Parathyroid adenoma (tissue), 2 donors: Measurements from ENCODE around the gene IQSEC3.
"Not testable (repeated sequence)": the region's sequence is repeated elsewhere in the genome, so short reads cannot be mapped to it uniquely, and the experiment has no call there.

Experiments
- H2AFZ ChIP-seq: fragments of 300-600 bp; sonication (generic); one replicate; pipeline ENCODE4 v1.7.0; 2017; ENCODE audit warnings: antibody characterized with exemption, mild to moderate bottlenecking
- H3K27ac ChIP-seq: fragments of 300-600 bp; sonication (generic); one replicate; pipeline ENCODE4 v1.7.0; 2017
- H3K27me3 ChIP-seq: fragments of 300-600 bp; sonication (generic); one replicate; pipeline ENCODE4 v1.7.0; 2017; ENCODE audit warnings: low read length; ENCODE audit not compliant: control insufficient read depth, insufficient read depth
- H3K36me3 ChIP-seq: fragments of 300-600 bp; sonication (generic); one replicate; pipeline ENCODE4 v1.7.0; 2017; ENCODE audit warnings: low read length; ENCODE audit not compliant: control insufficient read depth, insufficient read depth
- H3K4me1 ChIP-seq: fragments of 300-600 bp; sonication (generic); one replicate; pipeline ENCODE4 v1.7.0; 2017; ENCODE audit warnings: control low read depth
- H3K4me2 ChIP-seq: fragments of 300-600 bp; sonication (generic); one replicate; pipeline ENCODE4 v1.7.0; 2017; ENCODE audit warnings: low read length
- H3K4me3 ChIP-seq: fragments of 300-600 bp; sonication (generic); one replicate; pipeline ENCODE4 v1.7.0; 2017; ENCODE audit warnings: low read depth, low read length
- H3K79me2 ChIP-seq: fragments of 300-600 bp; sonication (generic); one replicate; pipeline ENCODE4 v1.7.0; 2017; ENCODE audit warnings: control low read depth
- H3K9ac ChIP-seq: fragments of 300-600 bp; sonication (generic); one replicate; pipeline ENCODE4 v1.7.0; 2017; ENCODE audit warnings: mild to moderate bottlenecking
- H3K9me3 ChIP-seq: fragments of 300-600 bp; sonication (generic); one replicate; pipeline ENCODE4 v1.7.0; 2017; ENCODE audit warnings: low read length; ENCODE audit not compliant: control insufficient read depth
- CTCF ChIP-seq: fragments of 300-600 bp; sonication (generic); IDR thresholded peaks from one replicate; pipeline ENCODE4 v1.7.0; 2017; ENCODE audit warnings: antibody characterized with exemption, mild to moderate bottlenecking
- donor health status: primary hyperparathyroidism.

IQSEC3 gene

DNA sequence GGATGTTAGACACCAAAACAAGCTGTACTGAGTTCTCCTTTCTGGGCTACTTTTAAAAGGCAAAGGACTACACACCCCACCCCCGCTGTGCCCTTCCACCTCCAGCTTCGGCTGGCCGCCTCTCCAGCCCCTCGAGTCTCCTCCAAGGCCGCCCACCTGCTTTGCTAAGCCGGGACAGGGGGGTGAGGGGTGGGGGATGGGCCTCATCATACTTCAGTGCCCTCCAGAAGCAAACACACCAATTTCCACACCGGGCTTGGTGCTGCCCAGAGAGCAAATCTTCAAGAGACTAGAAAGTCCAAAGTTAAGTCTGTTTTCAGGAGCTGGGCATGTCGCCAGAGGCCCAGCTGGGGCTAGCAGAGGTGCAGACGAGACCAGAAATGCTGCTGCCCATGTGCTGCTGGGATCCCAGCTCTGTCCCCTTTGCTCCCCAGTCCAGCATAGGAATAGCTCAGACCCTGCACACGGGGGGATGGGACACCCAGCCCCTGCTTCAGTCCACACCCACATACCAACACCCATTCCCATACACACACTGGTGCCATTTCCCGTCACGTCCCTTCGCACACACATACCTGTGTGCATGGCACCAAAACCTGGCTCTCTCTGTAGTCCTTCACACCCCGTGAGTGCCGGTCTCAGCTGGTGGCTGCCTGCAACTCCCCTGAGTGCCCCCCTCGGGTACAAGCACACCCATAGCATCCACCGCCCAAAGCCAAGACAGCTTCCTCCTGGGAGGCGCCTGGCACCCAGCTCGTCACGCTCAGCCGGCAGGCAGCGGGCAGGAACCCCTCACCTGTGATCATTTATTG lies 146.4 kb downstream of the IQSEC3 start:
- Histone ChIP-seq H3K27me3 (no peaks in the 10 kb centered on the region), H3K79me2 (no peaks in the 10 kb centered on the region), H2AFZ (peak overlapping the region; percentile 61), H3K9me3 (no peaks in the 10 kb centered on the region), H3K4me2 (no peak overlapping the region), H3K4me3 (no peak overlapping the region), H3K9ac (no peak overlapping the region), H3K27ac (no peak overlapping the region), H3K36me3 (no peaks in the 10 kb centered on the region), H3K4me1 (peaks cover 26% of the 10 kb centered on the region)
- no peak for TF ChIP-seq CTCF

- H2AFZ ChIP-seq, result peak overlapping the region; percentile 61
- H3K4me2 ChIP-seq, result no peak overlapping the region
- H3K79me2 ChIP-seq, result no peaks in the 10 kb centered on the region
- no peaks in the 10 kb centered on the region for H3K36me3 ChIP-seq
- H3K9me3 ChIP-seq, result no peaks in the 10 kb centered on the region
- TF ChIP-seq CTCF, result no peak
- no peak overlapping the region for H3K27ac ChIP-seq
- H3K4me3 ChIP-seq, result no peak overlapping the region
- H3K27me3 ChIP-seq, result no peaks in the 10 kb centered on the region
- peaks cover 26% of the 10 kb centered on the region for H3K4me1 ChIP-seq
- H3K9ac ChIP-seq, result no peak overlapping the region
These were observed 147.0 kb downstream of the IQSEC3 start for GRCh38 chr12:213527-213932.

DNA sequence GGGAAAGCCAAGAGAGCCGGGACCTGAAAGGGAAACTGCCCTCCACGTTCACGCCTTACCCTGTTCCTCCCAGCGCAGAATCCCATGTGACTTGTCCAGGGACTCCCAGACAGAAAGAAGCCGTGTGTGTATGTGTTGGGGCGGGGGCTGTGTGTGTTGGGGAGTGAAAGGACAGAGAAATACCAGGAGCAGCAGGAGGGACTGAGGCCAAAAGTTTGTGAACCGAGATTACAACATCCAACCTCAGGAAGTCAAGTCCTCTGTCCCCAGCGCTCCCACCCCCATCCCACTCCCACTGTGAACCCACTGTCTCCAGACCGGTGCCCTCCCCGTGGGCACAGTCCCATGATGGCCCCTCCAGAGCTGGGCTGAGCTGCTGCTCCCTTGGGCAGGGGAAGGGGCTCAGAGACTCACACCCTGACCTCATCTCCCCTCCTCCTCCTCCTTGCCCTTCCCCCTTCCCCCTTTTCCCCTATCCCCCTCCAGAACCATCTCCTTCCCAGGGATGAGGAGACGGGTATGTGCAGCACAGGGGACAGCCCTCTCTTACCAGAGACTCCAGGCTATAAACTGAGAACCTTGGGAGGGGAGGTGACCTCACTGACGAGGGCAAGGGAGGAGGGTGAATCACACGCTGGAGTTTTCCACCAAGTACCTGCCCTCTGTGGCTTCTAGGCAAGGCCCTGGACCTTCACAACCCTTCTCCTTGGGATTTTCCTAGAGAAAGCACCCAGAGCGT lies 147.6 kb downstream of the IQSEC3 start, which contains the start of gene SLC6A12:
SLC6A12 (minus strand) TSS at position 155 of the 739 bp plus-strand sequence. CDS start 4,171 bp downstream, outside the sequence.
- peak within 1 kb of the TSS; percentile 61 for H2AFZ ChIP-seq
- H3K4me3 ChIP-seq, result no peak within 1 kb of the TSS
- peaks cover 26% of the 10 kb centered on the region for H3K4me1 ChIP-seq
- no peak within 1 kb of the TSS for H3K9ac ChIP-seq
- TF ChIP-seq CTCF, result no peak
- H3K36me3 ChIP-seq, result no peaks in the 10 kb centered on the region
- no peak within 1 kb of the TSS for H3K27ac ChIP-seq
- H3K79me2 ChIP-seq, result no peaks in the 10 kb centered on the region
- no peaks in the 10 kb centered on the region for H3K27me3 ChIP-seq
- H3K9me3 ChIP-seq, result no peaks in the 10 kb centered on the region
- no peak within 1 kb of the TSS for H3K4me2 ChIP-seq

DNA sequence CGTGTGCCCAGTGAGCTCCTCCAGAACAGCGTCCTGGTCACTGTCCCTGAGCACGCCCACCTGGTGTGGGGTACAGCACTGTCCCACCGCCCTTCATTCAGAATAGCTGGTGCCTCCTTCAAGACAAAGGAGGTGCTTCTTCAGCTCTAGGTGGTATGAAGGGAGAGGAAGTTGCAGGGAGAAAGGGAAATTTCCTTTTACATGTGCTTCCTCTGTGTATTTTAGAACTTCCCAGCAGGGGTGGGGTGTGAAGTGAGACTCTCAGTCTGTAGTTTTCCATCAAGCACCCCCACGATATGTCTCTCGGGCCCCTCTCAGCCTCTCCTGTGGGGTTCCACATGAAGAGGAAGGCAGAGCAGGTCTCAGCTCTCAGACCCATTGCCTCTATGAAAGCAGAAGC lies 148.5 kb downstream of the IQSEC3 start:
- H3K27ac ChIP-seq, result no peak overlapping the region
- H3K4me1 ChIP-seq, result peaks cover 26% of the 10 kb centered on the region
- TF ChIP-seq CTCF, result no peak
- H3K9me3 ChIP-seq, result no peaks in the 10 kb centered on the region
- no peak overlapping the region for H3K9ac ChIP-seq
- H3K36me3 ChIP-seq, result no peaks in the 10 kb centered on the region
- no peaks in the 10 kb centered on the region for H3K79me2 ChIP-seq
- H3K4me2 ChIP-seq, result no peak overlapping the region
- no peaks in the 10 kb centered on the region for H3K27me3 ChIP-seq
- H3K4me3 ChIP-seq, result no peak overlapping the region
- H2AFZ ChIP-seq, result no peak overlapping the region

- not testable (repeated sequence) for H3K27me3 ChIP-seq, H3K4me2 ChIP-seq
- H3K4me1 ChIP-seq, result peaks cover 12% of the 10 kb centered on the region
These were observed 150.5 kb downstream of the IQSEC3 start for GRCh38 chr12:217029-217428.

More at GRCh38 chr12:217029-217428, 150.5 kb downstream of the IQSEC3 start:
- H3K36me3 ChIP-seq, H2AFZ ChIP-seq, H3K79me2 ChIP-seq, H3K27ac ChIP-seq, H3K9me3 ChIP-seq, H3K9ac ChIP-seq, H3K4me3 ChIP-seq: not testable (repeated sequence)
